NCI-H1417 (cell line): Measurements from ENCODE around the gene PIGT.

Experiments used
- DNase-seq, 3 experiments: peaks; one replicate each; lab custom pipeline; 2025; lab: John Stamatoyannopoulos, UW

The PIGT gene

GRCh38 chr20:45400346-45401031 is 15.5 kb upstream of the PIGT start:
- DNase-seq: no peak

GRCh38 chr20:45402946-45403345 is 13.0 kb upstream of the PIGT start:
- no peak for DNase-seq

GRCh38 chr20:45404438-45404837 is 11.5 kb upstream of the PIGT start:
- DNase-seq: peak in 2 of 3 experiments; percentile 57 to 94

GRCh38 chr20:45405571-45406259 is 10.2 kb upstream of the PIGT start:
- peak in 1 of 3 experiments; percentile 47 for DNase-seq

GRCh38 chr20:45406260-45407066 is 9.5 kb upstream of the PIGT start:
- DNase-seq: peak in 2 of 3 experiments; percentile 71 to 76

- DNase-seq: peak in 2 of 3 experiments; percentile 72 to 78
These were observed 8.7 kb upstream of the PIGT start for GRCh38 chr20:45407067-45407745.

- DNase-seq: no peak
These were observed 7.9 kb upstream of the PIGT start, which contains the start of gene DBNDD2 for GRCh38 chr20:45407783-45408645. TSS of gene DBNDD2 (plus strand) at chr20:45408289. CDS start at chr20:45408468, 179 bp downstream.

- no peak for DNase-seq
These were observed 7.2 kb upstream of the PIGT start for GRCh38 chr20:45408646-45409213.

GRCh38 chr20:45409521-45410272 is 6.2 kb upstream of the PIGT start:
- no peak for DNase-seq

GRCh38 chr20:45410887-45411286 is 5.1 kb upstream of the PIGT start:
- DNase-seq: no peak

- no peak for DNase-seq
These were observed 3.3 kb upstream of the PIGT start for GRCh38 chr20:45412653-45413052.

GRCh38 chr20:45413479-45413878 is 2.5 kb upstream of the PIGT start:
- no peak for DNase-seq

GRCh38 chr20:45416917-45417316 is 976 bp downstream of the PIGT start:
- no peak for DNase-seq

- peak in 2 of 3 experiments; percentile 85 to 97 for DNase-seq
These were observed 3.5 kb downstream of the PIGT start for GRCh38 chr20:45419188-45420091.

- no peak for DNase-seq
These were observed 4.2 kb downstream of the PIGT start for GRCh38 chr20:45420125-45420524.

- DNase-seq: no peak
These were observed 7.8 kb downstream of the PIGT start for GRCh38 chr20:45423700-45424099.

- no peak for DNase-seq
These were observed 9.6 kb downstream of the PIGT start for GRCh38 chr20:45425561-45425960.

- DNase-seq: no peak
These were observed 10.5 kb downstream of the PIGT start for GRCh38 chr20:45426320-45427016.
